Loucy (cell line): ENCODE results near the gene SLC39A11.

Source experiments
- H2AFZ ChIP-seq: fragments of 200-600 bp; sonication (generic); 2 replicates; pipeline ENCODE4 v1.6.0; 2016; ENCODE audit warnings: antibody characterized with exemption, mild to moderate bottlenecking, low read length, moderate library complexity
- H3F3A ChIP-seq: fragments of 200-600 bp; 2 replicates; pipeline ENCODE4 v1.6.0; 2016; ENCODE audit warnings: antibody characterized with exemption, low read depth, mild to moderate bottlenecking
- H3K27me3 ChIP-seq: fragments of 200-600 bp; sonication (generic); 2 replicates; pipeline ENCODE4 v1.6.1; 2014; ENCODE audit warnings: low read length, mild to moderate bottlenecking; ENCODE audit not compliant: insufficient read depth, poor library complexity, severe bottlenecking
- H3K36me3 ChIP-seq: fragments of 200-600 bp; sonication (generic); 2 replicates; pipeline ENCODE4 v1.6.1; 2016; ENCODE audit warnings: low read length; ENCODE audit not compliant: insufficient read depth
- H3K4me1 ChIP-seq: fragments of 200-600 bp; sonication (generic); 2 replicates; pipeline ENCODE4 v1.5.1; 2014; ENCODE audit warnings: low read length, mild to moderate bottlenecking; ENCODE audit not compliant: insufficient read depth, poor library complexity, severe bottlenecking
- H3K4me2 ChIP-seq: fragments of 200-600 bp; sonication (generic); 2 replicates; pipeline ENCODE4 v1.6.0; 2014; ENCODE audit warnings: antibody characterized with exemption, low read length, low read depth, mild to moderate bottlenecking; ENCODE audit not compliant: poor library complexity, severe bottlenecking
- H3K4me3 ChIP-seq: fragments of 200-600 bp; sonication (generic); 2 replicates; pipeline ENCODE4 v1.5.1; 2014; ENCODE audit warnings: low read length, mild to moderate bottlenecking, mixed read lengths; ENCODE audit not compliant: poor library complexity, severe bottlenecking
- H3K79me2 ChIP-seq: fragments of 200-600 bp; sonication (generic); 2 replicates; pipeline ENCODE4 v1.6.1; 2014; ENCODE audit warnings: low read length; ENCODE audit not compliant: insufficient read depth
- H3K9ac ChIP-seq: fragments of 200-600 bp; sonication (generic); 2 replicates; pipeline ENCODE4 v1.6.0; 2014; ENCODE audit warnings: mild to moderate bottlenecking, low read depth, low read length, moderate library complexity; ENCODE audit not compliant: poor library complexity, severe bottlenecking
- H3K9me2 ChIP-seq: fragments of 200-600 bp; sonication (generic); replicated peaks from 2 replicates; pipeline ENCODE4 v1.6.1; 2016; ENCODE audit warnings: low read depth, low read length, mixed read lengths
- H3K9me3 ChIP-seq: fragments of 200-600 bp; sonication (generic); 2 replicates; pipeline ENCODE4 v1.6.1; 2014; ENCODE audit warnings: mild to moderate bottlenecking, antibody characterized with exemption, low read length, low read depth; ENCODE audit not compliant: insufficient read depth
- H4K20me1 ChIP-seq: fragments of 200-600 bp; sonication (generic); 2 replicates; pipeline ENCODE4 v1.6.0; 2014; ENCODE audit warnings: antibody characterized with exemption, low read length, mild to moderate bottlenecking; ENCODE audit not compliant: insufficient read depth, poor library complexity, severe bottlenecking
- EZH2phosphoT487 ChIP-seq: fragments of 200-600 bp; IDR thresholded peaks from 2 replicates; pipeline ENCODE4 v1.6.1; 2018; ENCODE audit warnings: antibody characterized with exemption, mild to moderate bottlenecking, moderate library complexity, borderline replicate concordance
- TF ChIP-seq, protein P1 (sequence below): fragments of 200-600 bp; sonication (generic); conservative IDR thresholded peaks from 2 replicates; pipeline ENCODE4 v1.5.1; 2014; ENCODE audit warnings: mild to moderate bottlenecking, antibody characterized with exemption, low read length

The SLC39A11 gene

DNA sequence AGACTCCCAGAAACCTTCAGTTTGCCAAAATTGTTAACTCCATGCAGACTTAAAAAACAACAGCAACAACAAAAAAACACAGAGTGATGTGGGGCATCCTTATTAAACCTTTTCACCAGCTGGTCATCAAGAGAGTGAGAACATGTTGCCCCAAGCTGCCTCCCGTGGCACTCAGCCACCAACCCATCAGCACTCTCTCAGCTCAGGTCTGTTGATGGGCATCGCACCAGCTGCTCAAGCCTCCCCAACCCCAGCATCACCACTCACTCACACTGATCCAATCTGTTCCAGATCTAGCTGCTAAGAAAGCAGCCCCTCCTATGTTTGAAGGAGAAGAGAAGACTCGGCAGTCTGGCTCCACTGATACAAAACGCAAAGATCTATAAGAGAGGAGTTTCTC is 46.8 kb downstream of the SLC39A11 start:
- no peak overlapping the region for H3K4me3 ChIP-seq
- H3K4me2 ChIP-seq = no peak overlapping the region
- TF ChIP-seq, protein P1, sequence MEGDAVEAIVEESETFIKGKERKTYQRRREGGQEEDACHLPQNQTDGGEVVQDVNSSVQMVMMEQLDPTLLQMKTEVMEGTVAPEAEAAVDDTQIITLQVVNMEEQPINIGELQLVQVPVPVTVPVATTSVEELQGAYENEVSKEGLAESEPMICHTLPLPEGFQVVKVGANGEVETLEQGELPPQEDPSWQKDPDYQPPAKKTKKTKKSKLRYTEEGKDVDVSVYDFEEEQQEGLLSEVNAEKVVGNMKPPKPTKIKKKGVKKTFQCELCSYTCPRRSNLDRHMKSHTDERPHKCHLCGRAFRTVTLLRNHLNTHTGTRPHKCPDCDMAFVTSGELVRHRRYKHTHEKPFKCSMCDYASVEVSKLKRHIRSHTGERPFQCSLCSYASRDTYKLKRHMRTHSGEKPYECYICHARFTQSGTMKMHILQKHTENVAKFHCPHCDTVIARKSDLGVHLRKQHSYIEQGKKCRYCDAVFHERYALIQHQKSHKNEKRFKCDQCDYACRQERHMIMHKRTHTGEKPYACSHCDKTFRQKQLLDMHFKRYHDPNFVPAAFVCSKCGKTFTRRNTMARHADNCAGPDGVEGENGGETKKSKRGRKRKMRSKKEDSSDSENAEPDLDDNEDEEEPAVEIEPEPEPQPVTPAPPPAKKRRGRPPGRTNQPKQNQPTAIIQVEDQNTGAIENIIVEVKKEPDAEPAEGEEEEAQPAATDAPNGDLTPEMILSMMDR = no peak
- TF ChIP-seq EZH2phosphoT487 = no peak

DNA sequence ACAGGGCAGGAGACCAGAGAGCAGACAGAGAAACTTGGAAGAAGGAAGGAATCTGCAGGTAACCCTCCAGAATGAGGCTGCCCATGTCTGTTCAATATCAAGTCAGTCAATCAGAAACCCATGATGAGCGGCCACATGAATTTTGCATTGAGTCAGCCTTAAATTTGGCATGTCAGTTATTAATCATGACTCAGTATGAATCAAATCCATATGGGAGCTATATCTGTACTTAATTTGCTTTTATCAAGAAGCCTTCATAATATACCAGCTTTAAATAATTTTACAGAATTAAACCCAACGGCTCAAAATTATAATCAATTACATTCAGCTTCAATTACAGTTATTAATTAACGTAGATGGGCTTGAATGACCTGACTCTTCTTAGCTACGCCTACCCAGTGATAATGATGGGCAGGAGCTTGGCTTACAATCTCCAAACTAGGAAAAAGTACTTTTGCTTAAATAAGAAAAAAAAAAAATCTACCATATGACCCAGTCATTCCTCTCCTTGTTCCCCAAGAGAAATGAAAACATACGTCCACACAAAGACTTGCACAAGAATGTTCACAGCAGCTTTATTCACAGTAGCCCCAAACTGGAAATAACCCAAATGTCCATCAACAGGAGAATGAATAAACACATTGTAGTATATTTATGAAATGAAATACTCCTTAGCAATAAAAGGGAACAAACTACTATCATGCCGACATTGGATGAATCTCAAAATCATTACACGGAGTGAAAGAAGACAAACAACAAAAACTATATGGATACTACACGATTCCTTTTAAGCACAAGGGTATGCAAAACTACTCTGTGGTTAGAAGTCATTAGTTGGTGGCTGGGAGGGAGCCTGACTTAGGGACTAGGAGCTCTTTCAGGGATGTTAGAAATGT is 48.6 kb downstream of the SLC39A11 start:
- H3K4me3 ChIP-seq = no peak overlapping the region
- no peaks in the 10 kb centered on the region for H3K9me2 ChIP-seq
- no peak overlapping the region for H3K4me2 ChIP-seq
- no peaks in the 10 kb centered on the region for H3K9me3 ChIP-seq
- no peaks in the 10 kb centered on the region for H4K20me1 ChIP-seq
- no peaks in the 10 kb centered on the region for H3K27me3 ChIP-seq
- no peak for TF ChIP-seq EZH2phosphoT487
- TF ChIP-seq, protein P1 = no peak
- H2AFZ ChIP-seq = no peak overlapping the region
- no peaks in the 10 kb centered on the region for H3K79me2 ChIP-seq
- no peaks in the 10 kb centered on the region for H3F3A ChIP-seq
- no peaks in the 10 kb centered on the region for H3K4me1 ChIP-seq
- H3K36me3 ChIP-seq = no peaks in the 10 kb centered on the region
- no peak overlapping the region for H3K9ac ChIP-seq

More for the DNA sequence above, 46.8 kb downstream of the SLC39A11 start:
- H3K27me3 ChIP-seq = no peaks in the 10 kb centered on the region
- no peak overlapping the region for H3K9ac ChIP-seq
- no peaks in the 10 kb centered on the region for H3K4me1 ChIP-seq
- H3K9me2 ChIP-seq = no peaks in the 10 kb centered on the region
- H4K20me1 ChIP-seq = no peaks in the 10 kb centered on the region
- no peaks in the 10 kb centered on the region for H3F3A ChIP-seq
- no peaks in the 10 kb centered on the region for H3K79me2 ChIP-seq
- no peaks in the 10 kb centered on the region for H3K9me3 ChIP-seq
- H2AFZ ChIP-seq = no peak overlapping the region
- no peaks in the 10 kb centered on the region for H3K36me3 ChIP-seq

DNA sequence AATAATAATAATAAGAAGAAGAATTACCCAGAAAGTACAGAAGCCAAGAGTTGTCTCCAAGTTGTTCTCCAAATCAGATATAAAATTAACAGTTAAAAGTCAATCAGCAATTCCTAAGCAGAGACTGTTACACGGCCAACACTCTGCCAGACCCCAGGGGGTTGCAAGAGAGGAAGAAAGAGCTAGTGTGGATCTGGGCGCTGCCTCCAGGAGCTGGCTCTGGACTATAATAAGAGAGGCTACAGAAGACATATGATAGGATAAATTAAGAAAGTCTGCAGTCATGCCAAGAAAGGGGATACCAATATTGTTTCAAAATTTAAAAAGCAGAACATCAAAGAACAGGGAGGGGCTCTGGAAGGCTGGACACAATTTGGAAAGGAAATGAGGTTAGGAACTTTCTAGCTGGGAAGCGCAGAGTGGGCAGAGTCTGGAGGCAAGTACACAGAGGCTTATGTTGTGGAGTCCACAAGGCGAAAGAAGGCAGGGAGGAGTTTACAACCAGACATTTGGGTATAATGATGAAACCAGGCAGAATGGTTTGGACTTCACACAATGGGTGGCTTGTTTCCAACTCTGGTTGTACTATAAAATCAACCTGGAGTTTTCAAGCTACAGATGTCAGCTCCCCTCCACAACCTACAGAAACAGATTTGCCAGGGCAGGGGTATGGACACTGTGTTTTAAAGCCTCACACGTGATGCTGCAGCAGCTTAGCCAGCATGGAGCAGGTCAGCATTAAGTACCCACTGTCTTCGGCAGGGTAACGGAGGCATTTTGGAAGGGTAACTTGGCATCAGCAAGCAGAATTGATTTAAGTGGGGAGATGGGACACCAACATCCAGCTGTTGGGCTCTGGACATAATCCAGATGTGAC is 49.4 kb downstream of the SLC39A11 start:
- no peak overlapping the region for H3K4me3 ChIP-seq
- H3K9ac ChIP-seq = no peak overlapping the region
- no peaks in the 10 kb centered on the region for H3K9me3 ChIP-seq
- no peaks in the 10 kb centered on the region for H3F3A ChIP-seq
- H3K27me3 ChIP-seq = no peaks in the 10 kb centered on the region
- H3K79me2 ChIP-seq = no peaks in the 10 kb centered on the region
- TF ChIP-seq, protein P1 = no peak
- H3K4me1 ChIP-seq = no peaks in the 10 kb centered on the region
- H4K20me1 ChIP-seq = no peaks in the 10 kb centered on the region
- no peak overlapping the region for H3K4me2 ChIP-seq
- no peaks in the 10 kb centered on the region for H3K9me2 ChIP-seq
- H2AFZ ChIP-seq = no peak overlapping the region
- H3K36me3 ChIP-seq = no peaks in the 10 kb centered on the region
